NCI-H128 (cell line): ENCODE measurements around the gene LGALSL.

ENCODE experiments used
- DNase-seq: peaks from one replicate; lab custom pipeline; 2025; ENCODE audit not compliant: unreplicated experiment; lab: John Stamatoyannopoulos, UW

Gene LGALSL

DNA sequence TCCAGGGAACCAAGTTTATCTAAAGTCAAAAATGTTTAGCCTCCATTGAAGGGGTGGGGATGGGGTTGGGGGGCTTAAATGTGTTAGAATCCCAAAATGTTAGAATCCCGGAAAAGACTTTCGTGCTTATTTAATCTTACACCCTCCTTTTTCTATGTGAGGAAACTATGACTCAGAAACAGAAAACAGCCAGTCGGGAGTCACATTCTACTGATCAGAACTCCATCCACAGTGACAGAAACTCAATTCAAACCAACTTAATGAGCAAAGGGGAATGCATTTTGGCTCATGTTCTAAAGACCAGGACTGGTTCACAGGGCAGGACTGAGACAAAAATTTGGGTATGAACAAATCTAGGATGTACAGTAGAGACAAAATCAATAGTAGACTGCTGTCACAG is 38.3 kb downstream of the LGALSL start:
- no peak for DNase-seq

DNA sequence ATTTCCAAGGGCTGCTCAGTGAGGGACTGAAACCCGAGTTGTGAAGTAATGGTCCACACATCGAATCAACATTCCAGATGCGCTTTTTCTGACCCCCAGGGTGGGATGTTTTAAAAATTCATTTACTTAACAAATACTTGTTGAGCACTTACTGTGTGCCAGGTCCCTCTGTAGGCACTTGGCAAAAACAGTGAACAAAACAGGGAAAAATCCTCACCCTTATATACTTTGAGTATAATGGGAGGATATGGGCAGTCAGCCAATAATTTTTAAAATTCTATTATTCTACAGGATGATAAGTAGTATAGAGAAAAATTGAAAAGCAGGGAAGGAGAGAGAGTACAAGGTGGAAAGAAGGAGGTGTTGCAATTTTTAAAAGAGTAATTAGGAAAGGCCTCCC is 38.9 kb downstream of the LGALSL start:
- DNase-seq: no peak

DNA sequence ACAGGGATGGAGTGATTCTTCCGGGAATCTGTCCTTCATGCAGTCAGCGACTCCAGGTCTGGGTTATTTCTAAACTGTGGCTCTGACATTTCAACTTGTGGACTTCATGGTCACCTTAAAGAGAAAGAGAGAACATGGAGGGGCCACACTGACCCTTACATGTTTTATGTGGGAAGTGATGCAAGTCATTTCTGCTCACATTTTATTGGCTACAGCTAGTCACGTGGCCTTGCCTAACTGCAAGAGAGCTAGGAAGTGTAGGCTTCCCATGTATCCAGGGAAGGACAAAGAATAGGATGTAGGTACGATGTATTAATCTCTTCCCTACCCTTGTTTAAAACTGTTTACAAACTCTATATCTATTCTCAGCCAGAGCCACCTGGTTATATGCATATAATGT is 39.8 kb downstream of the LGALSL start:
- DNase-seq: no peak

DNA sequence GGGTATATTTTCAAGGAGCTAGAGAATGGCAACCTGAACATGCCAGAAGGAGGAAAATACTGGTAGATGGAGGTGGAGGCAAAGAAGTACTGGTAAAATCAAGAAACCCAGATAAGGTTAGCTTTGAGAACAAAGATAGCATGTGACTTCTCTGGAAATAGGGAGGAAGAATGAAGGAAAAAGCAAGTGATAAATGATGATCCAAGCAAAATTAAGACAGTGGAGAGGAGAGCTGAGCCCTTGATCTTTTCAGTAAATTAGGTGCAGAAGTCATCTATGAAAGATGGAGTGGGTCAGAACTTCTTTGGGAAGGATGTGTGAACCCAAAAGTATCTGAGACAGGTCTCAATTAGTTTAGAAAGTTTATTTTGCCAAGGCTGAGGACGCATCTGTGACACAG is 44.5 kb downstream of the LGALSL start:
- no peak for DNase-seq

DNA sequence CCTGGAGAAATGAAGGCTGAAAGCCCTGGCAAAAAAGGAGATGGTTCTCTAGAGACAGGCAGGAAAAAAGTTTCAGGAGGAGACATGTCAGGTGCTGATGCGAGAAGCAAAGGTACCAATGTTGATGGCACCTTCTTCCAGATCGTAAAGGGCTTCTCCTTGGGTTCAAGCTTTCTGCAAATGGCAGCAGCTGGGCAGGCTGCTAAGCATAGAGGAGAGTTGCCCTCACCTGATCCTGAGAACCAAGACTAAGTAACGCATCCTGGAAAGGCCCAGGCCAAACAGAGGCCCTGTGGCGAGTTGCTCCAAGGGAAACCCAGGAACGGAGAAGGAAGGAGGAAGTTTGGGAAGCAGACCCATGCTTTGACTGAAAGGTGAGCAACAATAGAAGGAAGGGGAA is 46.6 kb downstream of the LGALSL start:
- DNase-seq: no peak

DNA sequence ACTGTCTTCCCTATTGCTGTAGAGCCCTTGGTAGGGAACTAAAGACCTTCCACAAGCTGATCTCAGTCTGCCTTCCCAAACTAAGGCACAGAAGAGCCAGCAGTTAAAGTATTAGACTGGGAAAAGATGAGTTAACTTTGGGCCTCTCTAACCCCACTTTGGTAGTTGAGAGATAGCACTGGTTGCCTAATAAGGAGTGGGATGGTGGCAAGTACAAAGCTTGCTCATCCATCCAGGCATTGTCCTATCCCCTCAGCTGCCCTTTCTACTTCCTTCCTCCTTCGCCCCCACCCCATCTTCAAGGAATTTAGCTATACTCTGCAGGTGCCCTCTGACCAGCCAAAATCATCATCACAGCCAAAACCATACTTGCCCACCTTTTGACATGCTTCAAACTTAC is 48.0 kb downstream of the LGALSL start:
- DNase-seq: no peak

DNA sequence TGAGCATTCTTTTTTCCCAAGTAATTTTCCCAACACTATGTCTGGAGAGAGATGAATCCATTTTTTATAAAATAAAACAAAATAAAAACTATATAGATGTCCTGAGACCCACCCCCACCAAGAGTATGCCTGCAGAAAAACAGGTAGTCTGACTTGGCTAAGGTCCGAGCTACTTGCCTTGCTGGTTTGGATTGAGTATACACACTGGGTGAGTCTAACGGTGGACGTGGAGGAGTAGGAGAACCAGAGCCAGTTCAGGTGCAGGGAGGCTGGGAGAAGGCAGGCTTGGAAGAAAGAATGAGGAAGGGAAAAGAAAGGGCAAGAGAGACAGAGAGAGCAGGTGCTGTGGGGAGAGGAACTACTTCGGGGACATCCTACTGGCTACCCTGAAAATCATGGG is 48.9 kb downstream of the LGALSL start:
- DNase-seq: no peak

DNA sequence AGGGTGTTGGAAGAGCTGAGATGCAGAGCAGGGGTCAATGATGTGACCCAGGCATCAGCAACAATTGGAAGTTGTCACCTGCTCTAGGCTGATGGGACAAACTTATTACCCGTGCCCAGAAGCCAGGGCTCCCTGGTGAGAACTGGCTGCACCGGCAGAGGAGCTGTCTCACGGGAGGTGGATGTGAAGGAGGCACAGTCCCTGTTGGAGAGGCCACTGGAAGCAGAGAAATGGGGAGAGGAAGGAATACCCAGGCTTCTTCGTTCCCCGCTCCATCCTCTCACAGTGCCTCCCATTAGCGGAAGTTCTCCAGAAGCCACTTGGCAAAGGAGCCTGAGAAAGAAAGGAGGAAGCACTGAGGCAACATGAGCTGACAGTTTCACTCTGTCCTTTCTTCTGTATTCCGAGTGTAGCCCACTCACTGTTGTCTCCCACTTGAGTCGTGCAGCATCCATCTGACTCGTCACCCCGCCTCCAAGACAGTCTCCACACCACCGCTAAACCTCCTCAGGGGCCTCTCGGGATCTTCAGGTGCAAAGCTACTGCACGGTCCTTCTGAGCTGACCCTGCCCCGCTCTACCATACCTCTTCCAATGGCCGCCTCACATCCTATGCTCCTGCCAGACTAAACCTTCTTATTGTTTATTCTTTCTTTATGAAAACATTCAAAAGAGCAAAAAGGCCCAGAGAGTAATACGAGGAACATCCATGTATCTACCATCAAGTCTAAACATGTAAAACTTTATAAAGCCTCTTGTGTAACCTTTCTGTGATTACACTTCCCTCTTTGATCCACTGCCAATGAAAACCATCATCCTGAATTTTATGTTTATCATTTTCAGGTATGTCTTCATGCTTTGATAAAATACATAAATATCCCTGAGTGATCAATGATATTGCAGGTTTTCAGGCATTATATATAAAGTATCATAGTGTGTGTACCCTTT is 51.1 kb downstream of the LGALSL start:
- DNase-seq: no peak

DNA sequence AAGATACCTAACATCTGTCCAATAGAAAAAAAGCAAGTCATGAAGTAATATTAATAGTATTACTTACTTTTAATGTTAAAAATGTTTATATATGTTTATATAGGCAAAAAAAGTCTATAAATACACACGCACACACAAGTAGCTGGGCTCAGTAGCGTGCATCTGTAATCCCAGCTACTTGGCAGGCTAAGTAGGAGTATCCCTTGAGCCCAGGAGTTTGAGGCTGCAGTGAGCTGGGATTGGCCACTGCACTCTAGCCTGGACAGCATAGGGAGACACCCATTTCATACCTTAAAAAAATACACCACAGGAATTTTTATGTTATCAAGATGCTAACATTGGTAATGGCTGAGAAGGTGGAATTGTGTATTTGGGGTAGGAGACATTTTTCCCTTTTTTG is 52.7 kb downstream of the LGALSL start:
- no peak for DNase-seq
